IPS-15b (cell line): ENCODE results near the gene TRUB2.
"Not testable (repeated sequence)": the region's sequence is repeated elsewhere in the genome, so short reads cannot be mapped to it uniquely, and the experiment has no call there.

Experiments
- H3K27me3 ChIP-seq: one replicate; pipeline ENCODE4 v1.6.1; 2013; ENCODE audit warnings: low read length; ENCODE audit not compliant: control insufficient read depth, insufficient read depth
- H3K36me3 ChIP-seq: one replicate; pipeline ENCODE4 v1.6.1; 2013; ENCODE audit warnings: low read length; ENCODE audit not compliant: control insufficient read depth, insufficient read depth
- H3K4me1 ChIP-seq: one replicate; pipeline ENCODE4 v1.6.1; 2013; ENCODE audit warnings: mild to moderate bottlenecking, low read length; ENCODE audit not compliant: control insufficient read depth, insufficient read depth
- H3K4me3 ChIP-seq: one replicate; pipeline ENCODE4 v1.5.1; 2013; ENCODE audit warnings: low read depth, low read length
- H3K9ac ChIP-seq: one replicate; pipeline ENCODE4 v1.6.1; 2013; ENCODE audit warnings: low read depth, mild to moderate bottlenecking, low read length
- H3K9me3 ChIP-seq: one replicate; pipeline ENCODE4 v1.6.1; 2013; ENCODE audit warnings: mild to moderate bottlenecking, low read length; ENCODE audit not compliant: control insufficient read depth, insufficient read depth

The TRUB2 gene

GRCh38 chr9:128292009-128292408 is 30.2 kb downstream of the TRUB2 start:
- Histone ChIP-seq H3K36me3 (peaks cover 9% of the 10 kb centered on the region), H3K4me3 (no peak overlapping the region), H3K4me1 (no peaks in the 10 kb centered on the region), H3K9ac (no peak overlapping the region), H3K9me3 (no peaks in the 10 kb centered on the region), H3K27me3 (no peaks in the 10 kb centered on the region)

- H3K27me3 ChIP-seq = no peaks in the 10 kb centered on the region
- H3K4me3 ChIP-seq = no peak overlapping the region
- H3K9me3 ChIP-seq = no peaks in the 10 kb centered on the region
- no peak overlapping the region for H3K9ac ChIP-seq
- no peaks in the 10 kb centered on the region for H3K4me1 ChIP-seq
- H3K36me3 ChIP-seq = peaks cover 9% of the 10 kb centered on the region
Observed at GRCh38 chr9:128288273-128289004, 33.8 kb downstream of the TRUB2 start.

GRCh38 chr9:128286440-128286839 is 35.8 kb downstream of the TRUB2 start:
- Histone ChIP-seq H3K4me1 (no peaks in the 10 kb centered on the region), H3K4me3 (no peak overlapping the region), H3K27me3 (no peaks in the 10 kb centered on the region), H3K9me3 (no peaks in the 10 kb centered on the region), H3K36me3 (peaks cover 9% of the 10 kb centered on the region), H3K9ac (no peak overlapping the region)

- H3K36me3 ChIP-seq = peaks cover 9% of the 10 kb centered on the region
- no peak overlapping the region for H3K4me3 ChIP-seq
- H3K9ac ChIP-seq = no peak overlapping the region
- no peaks in the 10 kb centered on the region for H3K4me1 ChIP-seq
- H3K27me3 ChIP-seq = no peaks in the 10 kb centered on the region
- H3K9me3 ChIP-seq = no peaks in the 10 kb centered on the region
Observed at GRCh38 chr9:128285033-128285784, 37.0 kb downstream of the TRUB2 start.

- Histone ChIP-seq H3K4me3 (no peak overlapping the region), H3K36me3 (no peaks in the 10 kb centered on the region), H3K9ac (no peak overlapping the region), H3K9me3 (no peaks in the 10 kb centered on the region), H3K4me1 (no peaks in the 10 kb centered on the region), H3K27me3 (no peaks in the 10 kb centered on the region)
Observed at GRCh38 chr9:128282500-128282899, 39.7 kb downstream of the TRUB2 start.

GRCh38 chr9:128280084-128280622 is 42.1 kb downstream of the TRUB2 start:
- Histone ChIP-seq H3K9me3 (no peaks in the 10 kb centered on the region), H3K4me3 (no peak overlapping the region), H3K9ac (no peak overlapping the region), H3K4me1 (no peaks in the 10 kb centered on the region), H3K27me3 (no peaks in the 10 kb centered on the region), H3K36me3 (no peaks in the 10 kb centered on the region)

GRCh38 chr9:128279088-128280073 is 42.9 kb downstream of the TRUB2 start:
- H3K9me3 ChIP-seq, H3K4me3 ChIP-seq, H3K27me3 ChIP-seq, H3K9ac ChIP-seq, H3K4me1 ChIP-seq, H3K36me3 ChIP-seq: not testable (repeated sequence)

GRCh38 chr9:128276574-128277270 is 45.5 kb downstream of the TRUB2 start:
- Histone ChIP-seq H3K4me3 (peak overlapping the region; percentile 99), H3K36me3 (peaks cover 6% of the 10 kb centered on the region), H3K9ac (peak overlapping the region; percentile 83), H3K9me3 (no peaks in the 10 kb centered on the region), H3K4me1 (no peaks in the 10 kb centered on the region), H3K27me3 (no peaks in the 10 kb centered on the region)

- peak within 1 kb of the TSS; percentile 99 for H3K4me3 ChIP-seq
- H3K9me3 ChIP-seq = no peaks in the 10 kb centered on the region
- H3K4me1 ChIP-seq = no peaks in the 10 kb centered on the region
- H3K9ac ChIP-seq = peak within 1 kb of the TSS; percentile 83
- peaks cover 10% of the 10 kb centered on the region for H3K36me3 ChIP-seq
- no peaks in the 10 kb centered on the region for H3K27me3 ChIP-seq
Observed at GRCh38 chr9:128276008-128276573, 46.2 kb downstream of the TRUB2 start, which contains the start of gene SWI5. SWI5 (plus strand) TSS chr9:128276276.

- peak within 1 kb of the TSS; percentile 83 for H3K9ac ChIP-seq
- peak within 1 kb of the TSS; percentile 99 for H3K4me3 ChIP-seq
- no peaks in the 10 kb centered on the region for H3K4me1 ChIP-seq
- H3K9me3 ChIP-seq = no peaks in the 10 kb centered on the region
- H3K27me3 ChIP-seq = no peaks in the 10 kb centered on the region
- peaks cover 12% of the 10 kb centered on the region for H3K36me3 ChIP-seq
Observed at GRCh38 chr9:128275198-128276007, 46.8 kb downstream of the TRUB2 start, which contains the start of gene GOLGA2. GOLGA2 (minus strand) TSS chr9:128276007; CDS start chr9:128275976, 31 bp downstream.
